ENCODE measurements around the gene SIGLEC14.

DNA sequence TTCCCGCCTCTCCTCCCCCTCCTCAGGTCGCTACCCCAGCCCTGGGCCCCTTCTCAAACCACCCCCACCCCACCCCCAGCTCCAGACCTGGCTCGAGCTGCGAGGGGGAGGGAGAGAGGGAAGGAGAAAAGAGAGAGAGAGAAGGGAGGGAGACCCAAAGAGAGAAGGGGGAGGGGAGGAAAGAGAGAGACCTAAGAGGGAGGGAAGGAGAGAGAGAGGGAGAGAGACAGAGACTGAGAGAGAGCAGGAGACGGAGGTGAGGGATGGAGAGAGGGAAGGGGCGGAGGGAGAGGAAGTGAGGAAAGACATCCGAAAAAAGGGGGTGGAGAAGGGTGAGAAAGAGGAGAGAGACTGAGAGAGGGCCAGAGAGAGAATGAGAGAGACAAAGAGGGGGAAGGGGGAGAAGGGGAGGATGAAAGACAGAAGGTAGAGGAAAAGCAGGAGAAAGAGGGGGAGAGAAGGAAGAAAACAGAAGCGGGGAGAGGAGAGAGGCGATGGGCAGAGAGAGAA, 44.5 kb upstream of the SIGLEC14 start:
- TF ChIP-seq, protein P1, sequence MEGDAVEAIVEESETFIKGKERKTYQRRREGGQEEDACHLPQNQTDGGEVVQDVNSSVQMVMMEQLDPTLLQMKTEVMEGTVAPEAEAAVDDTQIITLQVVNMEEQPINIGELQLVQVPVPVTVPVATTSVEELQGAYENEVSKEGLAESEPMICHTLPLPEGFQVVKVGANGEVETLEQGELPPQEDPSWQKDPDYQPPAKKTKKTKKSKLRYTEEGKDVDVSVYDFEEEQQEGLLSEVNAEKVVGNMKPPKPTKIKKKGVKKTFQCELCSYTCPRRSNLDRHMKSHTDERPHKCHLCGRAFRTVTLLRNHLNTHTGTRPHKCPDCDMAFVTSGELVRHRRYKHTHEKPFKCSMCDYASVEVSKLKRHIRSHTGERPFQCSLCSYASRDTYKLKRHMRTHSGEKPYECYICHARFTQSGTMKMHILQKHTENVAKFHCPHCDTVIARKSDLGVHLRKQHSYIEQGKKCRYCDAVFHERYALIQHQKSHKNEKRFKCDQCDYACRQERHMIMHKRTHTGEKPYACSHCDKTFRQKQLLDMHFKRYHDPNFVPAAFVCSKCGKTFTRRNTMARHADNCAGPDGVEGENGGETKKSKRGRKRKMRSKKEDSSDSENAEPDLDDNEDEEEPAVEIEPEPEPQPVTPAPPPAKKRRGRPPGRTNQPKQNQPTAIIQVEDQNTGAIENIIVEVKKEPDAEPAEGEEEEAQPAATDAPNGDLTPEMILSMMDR (IDR thresholded peaks at IDR 0.05; ENCODE audit: poor library complexity, severe bottlenecking) = no peak
- no peak for TF ChIP-seq POLR2AphosphoS5 (IDR thresholded peaks at IDR 0.05)
- no peak for TF ChIP-seq RAD21 (conservative IDR thresholded peaks at IDR 0.05)
- TF ChIP-seq EP300 (conservative IDR thresholded peaks at IDR 0.05; ENCODE audit: poor library complexity, severe bottlenecking) = no peak
